Measurements from ENCODE around the gene LRBA. TPM values are rescaled to one million over a fixed set of nuclear protein-coding genes. Genes with fewer than 3 reads are reported as not detected.

The LRBA gene
- total RNA-seq, 2 donors from 2014 or later, result 30.9 to 33.7 TPM

- TF ChIP-seq CTCF (IDR thresholded peaks at IDR 0.05), result no peak
- DNase-seq (ENCODE audit: low spot score) (no peak), ATAC-seq (ENCODE audit: insufficient number of reproducible peaks, low FRiP score, low read depth) (no peak)
- H3K27me3 ChIP-seq (replicated peaks; ENCODE audit: insufficient read depth), result no peaks in the 10 kb centered on the region
- no peaks in the 10 kb centered on the region for H3K36me3 ChIP-seq
- no peaks in the 10 kb centered on the region for H3K9me3 ChIP-seq
- no peak overlapping the region for H3K27ac ChIP-seq
- H3K4me3 ChIP-seq, result peak overlapping the region; percentile 63
- H3K4me1 ChIP-seq (ENCODE audit: control insufficient read depth in 1 of 2, low read depth in 2 of 2), result no peaks in the 10 kb centered on the region
Measured at GRCh38 chr4:150583287-150584110, 431.6 kb downstream of the LRBA start.

- H3K4me1 ChIP-seq (ENCODE audit: control insufficient read depth in 1 of 2, low read depth in 2 of 2), result no peaks in the 10 kb centered on the region
- no peak for DNase-seq (ENCODE audit: low spot score)
- H3K9me3 ChIP-seq, result no peaks in the 10 kb centered on the region
- peak overlapping the region; percentile 63 for H3K4me3 ChIP-seq
- TF ChIP-seq CTCF (IDR thresholded peaks at IDR 0.05), result no peak
- H3K36me3 ChIP-seq, result no peaks in the 10 kb centered on the region
- ATAC-seq (ENCODE audit: insufficient number of reproducible peaks, low FRiP score, low read depth), result no peak
- no peak overlapping the region for H3K27ac ChIP-seq
- no peaks in the 10 kb centered on the region for H3K27me3 ChIP-seq (replicated peaks; ENCODE audit: insufficient read depth)
Measured at GRCh38 chr4:150582873-150583286, 432.2 kb downstream of the LRBA start.

- no peaks in the 10 kb centered on the region for H3K4me1 ChIP-seq (ENCODE audit: control insufficient read depth in 1 of 2, low read depth in 2 of 2)
- peak within 1 kb of the TSS; percentile 63 for H3K4me3 ChIP-seq
- H3K27me3 ChIP-seq (replicated peaks; ENCODE audit: insufficient read depth), result no peaks in the 10 kb centered on the region
- H3K27ac ChIP-seq, result no peak within 1 kb of the TSS
- no peaks in the 10 kb centered on the region for H3K36me3 ChIP-seq
- no peaks in the 10 kb centered on the region for H3K9me3 ChIP-seq
- DNase-seq (ENCODE audit: low spot score) (no peak), ATAC-seq (ENCODE audit: insufficient number of reproducible peaks, low FRiP score, low read depth) (no peak)
- TF ChIP-seq CTCF (IDR thresholded peaks at IDR 0.05), result no peak
Measured at GRCh38 chr4:150582146-150582872, 432.8 kb downstream of the LRBA start, which contains the start of gene MAB21L2. TSS of gene MAB21L2 (plus strand) at chr4:150582151. CDS start at chr4:150583030, 879 bp downstream.

- no peaks in the 10 kb centered on the region for H3K27me3 ChIP-seq (replicated peaks; ENCODE audit: insufficient read depth)
- ATAC-seq (ENCODE audit: insufficient number of reproducible peaks, low FRiP score, low read depth) (no peak), DNase-seq (ENCODE audit: low spot score) (no peak)
- H3K4me3 ChIP-seq, result no peak overlapping the region
- H3K27ac ChIP-seq, result no peak overlapping the region
- no peaks in the 10 kb centered on the region for H3K4me1 ChIP-seq (ENCODE audit: control insufficient read depth in 1 of 2, low read depth in 2 of 2)
- H3K9me3 ChIP-seq, result no peaks in the 10 kb centered on the region
- no peaks in the 10 kb centered on the region for H3K36me3 ChIP-seq
- TF ChIP-seq CTCF (IDR thresholded peaks at IDR 0.05), result no peak
Measured at GRCh38 chr4:150581641-150582051, 433.4 kb downstream of the LRBA start.

- TF ChIP-seq CTCF (IDR thresholded peaks at IDR 0.05), result no peak
- Histone ChIP-seq H3K27ac (no peak overlapping the region), H3K4me3 (no peak overlapping the region), H3K4me1 (ENCODE audit: control insufficient read depth in 1 of 2, low read depth in 2 of 2) (no peaks in the 10 kb centered on the region), H3K27me3 (replicated peaks; ENCODE audit: insufficient read depth) (no peaks in the 10 kb centered on the region), H3K9me3 (no peaks in the 10 kb centered on the region), H3K36me3 (no peaks in the 10 kb centered on the region)
- ATAC-seq (ENCODE audit: insufficient number of reproducible peaks, low FRiP score, low read depth), result no peak
- DNase-seq (ENCODE audit: low spot score), result no peak
Measured at GRCh38 chr4:150581056-150581605, 434.0 kb downstream of the LRBA start.

All from thoracic aorta (tissue), 2 donors.